Bone marrow (tissue), 2 donors: Measurements from ENCODE around the gene MX2.

Experiments used
- DNase-seq, 2 donors: peaks; one replicate each; lab custom pipeline; 2025; lab: John Stamatoyannopoulos, UW

Gene MX2

DNA sequence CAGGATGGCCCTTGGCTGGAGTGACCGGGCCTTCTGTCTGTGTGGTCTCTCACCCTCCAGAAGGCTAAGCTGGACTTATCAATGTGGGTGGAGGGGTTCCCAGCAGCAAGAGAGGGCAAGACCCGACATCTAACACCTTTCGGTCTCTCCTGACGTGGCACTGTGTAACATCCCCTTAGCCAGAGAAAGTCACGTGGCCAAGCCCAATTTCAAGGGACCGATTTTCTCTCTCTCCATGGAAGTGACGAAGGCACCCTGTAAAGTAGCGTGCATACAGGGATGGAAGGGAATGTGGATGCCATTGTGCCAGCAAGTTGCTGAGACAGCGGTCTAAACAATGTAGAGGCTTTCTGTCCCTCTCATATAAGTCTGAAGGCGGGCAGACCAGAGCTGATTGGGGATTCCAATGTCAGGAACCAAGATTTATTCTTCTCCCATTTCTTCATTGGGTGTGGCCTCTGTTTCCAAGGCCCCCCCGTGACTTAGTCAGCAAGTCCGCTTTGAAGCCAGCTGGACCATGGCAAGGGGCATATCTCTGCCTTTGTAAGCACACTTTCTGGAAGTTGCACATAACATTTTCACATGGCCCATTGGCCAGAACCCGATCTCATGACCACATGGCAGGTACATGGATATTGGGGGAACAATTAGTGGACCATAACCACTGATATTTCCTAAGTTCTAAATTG, 76.7 kb downstream of the MX2 start:
- no peak for DNase-seq

DNA sequence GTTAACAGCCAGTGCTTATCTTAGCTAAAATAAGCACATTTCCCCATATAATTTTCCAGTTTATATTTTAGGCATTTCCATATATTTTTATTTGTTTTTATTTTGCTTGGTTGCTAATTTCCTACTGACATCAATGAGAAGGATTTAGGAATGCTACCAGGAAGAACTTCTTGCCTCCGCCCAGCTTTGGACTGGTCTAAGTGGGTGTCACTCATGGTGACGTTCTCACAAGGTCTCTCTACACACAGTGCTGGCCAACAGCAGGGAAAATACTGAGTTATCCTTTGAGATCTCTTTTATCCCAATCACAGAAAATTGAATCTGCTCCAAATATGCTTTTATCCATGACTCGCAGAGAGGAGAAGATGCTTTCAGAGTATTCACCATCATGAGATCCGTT, 77.4 kb downstream of the MX2 start:
- DNase-seq, result no peak

DNA sequence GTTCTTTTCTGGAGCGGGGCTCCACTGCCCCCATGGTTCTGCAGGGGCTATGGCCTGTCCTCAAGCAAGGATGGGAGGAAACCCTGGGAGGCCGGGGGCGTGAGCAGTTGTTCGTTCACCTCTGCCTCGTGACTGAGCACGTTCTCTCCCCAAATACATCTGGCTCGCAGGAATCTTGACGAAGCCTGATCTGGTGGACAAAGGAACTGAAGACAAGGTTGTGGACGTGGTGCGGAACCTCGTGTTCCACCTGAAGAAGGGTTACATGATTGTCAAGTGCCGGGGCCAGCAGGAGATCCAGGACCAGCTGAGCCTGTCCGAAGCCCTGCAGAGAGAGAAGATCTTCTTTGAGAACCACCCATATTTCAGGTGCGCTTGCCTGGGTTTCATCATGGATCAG, 79.7 kb downstream of the MX2 start:
- no peak for DNase-seq

DNA sequence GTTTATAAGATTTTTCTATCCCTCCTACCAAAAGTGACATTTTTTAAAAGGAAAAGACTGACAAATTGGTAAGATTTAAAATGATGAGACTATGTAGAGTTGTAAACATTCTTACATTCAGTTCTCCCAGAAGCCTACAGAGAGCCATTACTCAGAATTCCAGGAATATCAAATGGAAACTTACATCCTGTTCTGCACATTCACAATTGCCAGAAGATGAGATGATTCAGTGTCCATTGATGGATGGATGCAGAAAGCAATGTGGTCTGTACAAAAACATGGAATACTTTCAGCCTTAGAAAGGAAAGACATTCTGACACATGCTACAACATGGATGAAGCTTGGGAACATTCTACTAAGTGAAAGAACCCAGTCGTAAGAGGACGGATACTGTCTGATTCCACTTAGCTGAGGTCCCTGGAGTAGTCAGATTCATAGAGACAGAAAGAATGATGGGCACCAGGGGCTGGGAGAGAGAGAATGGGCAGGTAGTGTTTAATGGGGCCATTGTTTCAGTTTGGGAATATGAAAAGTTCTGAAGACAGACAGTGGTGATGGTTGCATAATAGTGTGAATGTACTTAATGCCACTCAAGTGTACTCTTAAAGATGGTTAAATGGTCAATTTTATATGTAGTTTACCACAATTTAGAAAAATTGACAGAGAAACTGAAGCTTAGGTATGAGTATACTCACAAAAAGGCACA, 80.8 kb downstream of the MX2 start:
- DNase-seq, result no peak

DNA sequence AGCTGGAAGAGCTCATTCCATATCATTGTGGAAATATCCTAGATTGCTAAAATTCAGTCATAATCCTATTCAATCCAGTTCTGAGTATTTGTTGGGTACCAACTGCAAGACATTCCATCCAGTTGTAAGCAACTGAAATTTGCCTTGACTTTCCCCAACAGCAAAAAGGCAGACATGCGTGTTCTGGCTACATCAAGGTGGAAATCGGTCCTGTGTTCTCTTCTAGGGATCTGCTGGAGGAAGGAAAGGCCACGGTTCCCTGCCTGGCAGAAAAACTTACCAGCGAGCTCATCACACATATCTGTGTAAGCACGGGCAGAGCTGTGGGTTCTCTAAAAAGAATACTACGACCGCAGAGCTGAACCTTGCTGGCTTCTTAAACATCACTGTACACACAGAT, 81.7 kb downstream of the MX2 start:
- DNase-seq, result no peak

DNA sequence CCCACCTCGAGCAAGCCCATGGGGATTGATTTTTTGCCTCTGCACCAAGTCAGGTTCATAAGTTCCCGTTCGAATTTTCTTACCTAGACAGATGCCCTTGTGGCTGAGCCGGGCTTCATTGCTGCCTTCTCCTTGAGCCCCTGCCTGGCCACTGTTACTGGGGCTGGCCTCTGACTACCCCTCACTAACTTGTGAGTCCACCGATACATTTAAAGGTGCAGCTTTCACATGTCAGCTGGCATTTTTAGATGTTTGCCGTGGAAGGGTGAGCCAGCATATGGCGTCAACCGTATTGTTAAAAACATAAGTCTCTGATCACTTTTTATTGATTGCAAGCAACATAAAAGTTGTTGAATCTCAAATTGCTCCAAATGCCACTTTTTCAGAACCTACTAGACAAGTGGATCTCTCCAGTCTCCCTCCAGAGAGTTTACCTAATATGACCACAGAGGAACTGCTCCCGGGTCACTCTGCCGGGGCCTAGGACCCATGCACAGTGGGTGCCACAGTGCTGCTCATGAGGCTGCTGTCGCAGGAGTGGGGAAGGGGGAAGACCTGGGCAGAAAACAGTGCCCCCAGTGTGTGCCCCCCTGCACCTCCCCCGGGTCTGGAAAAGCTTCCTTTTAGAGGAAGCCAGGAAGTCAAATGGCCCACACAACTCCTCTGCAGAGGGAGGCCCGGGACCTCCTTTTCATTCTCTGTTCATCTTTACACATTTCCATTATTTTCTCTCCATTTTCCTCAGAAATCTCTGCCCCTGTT, 83.1 kb downstream of the MX2 start:
- no peak for DNase-seq

DNA sequence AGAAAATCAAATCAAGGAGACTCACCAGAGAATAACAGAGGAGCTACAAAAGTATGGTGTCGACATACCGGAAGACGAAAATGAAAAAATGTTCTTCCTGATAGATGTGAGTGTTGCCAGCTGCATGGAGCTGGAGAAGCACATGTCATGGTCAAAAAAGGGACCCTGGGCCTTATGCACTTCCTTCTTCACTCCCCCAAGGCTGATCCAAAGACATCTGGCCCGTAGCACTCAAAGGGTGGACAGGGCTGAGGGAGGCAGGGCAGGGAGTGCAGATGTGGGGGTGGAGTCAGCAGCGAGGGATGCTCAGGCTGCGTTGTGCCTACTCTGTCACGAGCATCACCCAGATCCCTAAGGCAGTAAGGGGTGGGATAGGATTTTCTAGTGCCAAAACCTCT, 83.6 kb downstream of the MX2 start:
- no peak for DNase-seq

DNA sequence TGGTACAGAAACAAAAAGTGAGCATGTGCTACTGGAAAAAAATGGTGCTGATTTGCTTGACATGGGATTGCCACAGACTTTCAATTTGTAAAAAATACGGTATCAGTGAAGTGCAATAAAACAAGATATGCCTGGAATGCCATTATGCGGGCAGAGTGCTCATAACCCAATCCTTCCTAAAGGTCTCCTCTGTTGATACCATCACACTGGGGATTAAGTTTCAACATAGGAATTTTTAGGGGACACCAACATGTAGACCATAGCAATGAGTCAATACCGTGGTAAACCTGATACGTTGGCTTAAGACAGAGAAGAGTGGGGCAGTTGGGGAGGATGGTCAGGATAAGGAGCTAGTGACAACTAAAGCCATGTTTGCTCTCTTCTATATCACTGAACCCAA, 84.8 kb downstream of the MX2 start:
- no peak for DNase-seq

DNA sequence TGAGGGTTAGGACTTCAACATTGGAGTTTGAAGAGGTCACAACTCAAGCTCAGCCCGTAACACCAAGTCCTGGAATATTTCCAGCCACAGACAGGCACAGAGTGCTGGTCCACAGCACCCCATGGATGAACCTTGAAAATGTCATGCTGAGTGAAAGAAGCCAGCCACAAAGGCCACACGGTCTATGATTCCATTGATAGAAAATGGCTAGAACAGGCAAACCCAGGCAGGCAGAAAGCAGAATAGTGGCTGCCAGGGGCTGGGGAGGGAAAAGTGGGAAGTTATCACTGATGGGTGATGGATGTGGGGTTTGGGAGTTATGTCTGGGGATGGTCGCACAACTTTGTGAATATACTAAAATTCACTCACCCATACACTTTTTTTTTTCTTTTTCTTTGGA, 85.5 kb downstream of the MX2 start:
- DNase-seq, result no peak

DNA sequence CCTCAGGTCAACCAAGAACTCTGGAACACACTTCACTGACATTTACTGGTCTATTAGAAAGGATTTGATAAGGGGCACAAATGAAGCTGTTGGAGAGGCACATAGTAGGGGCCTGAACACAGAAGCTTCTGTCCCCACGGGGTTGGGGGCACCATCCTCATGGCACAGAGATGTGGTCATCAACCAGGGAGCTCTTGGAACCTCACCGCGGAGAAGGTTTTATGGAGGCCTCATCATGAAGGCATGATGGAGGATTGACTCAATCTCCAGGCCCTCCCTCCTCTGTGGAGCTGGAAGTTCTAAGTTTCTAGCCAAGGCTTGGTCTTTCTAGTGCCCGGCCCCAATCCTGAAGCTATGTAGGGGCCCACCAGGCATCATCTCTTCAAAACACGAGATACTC, 87.8 kb downstream of the MX2 start:
- DNase-seq, result no peak

DNA sequence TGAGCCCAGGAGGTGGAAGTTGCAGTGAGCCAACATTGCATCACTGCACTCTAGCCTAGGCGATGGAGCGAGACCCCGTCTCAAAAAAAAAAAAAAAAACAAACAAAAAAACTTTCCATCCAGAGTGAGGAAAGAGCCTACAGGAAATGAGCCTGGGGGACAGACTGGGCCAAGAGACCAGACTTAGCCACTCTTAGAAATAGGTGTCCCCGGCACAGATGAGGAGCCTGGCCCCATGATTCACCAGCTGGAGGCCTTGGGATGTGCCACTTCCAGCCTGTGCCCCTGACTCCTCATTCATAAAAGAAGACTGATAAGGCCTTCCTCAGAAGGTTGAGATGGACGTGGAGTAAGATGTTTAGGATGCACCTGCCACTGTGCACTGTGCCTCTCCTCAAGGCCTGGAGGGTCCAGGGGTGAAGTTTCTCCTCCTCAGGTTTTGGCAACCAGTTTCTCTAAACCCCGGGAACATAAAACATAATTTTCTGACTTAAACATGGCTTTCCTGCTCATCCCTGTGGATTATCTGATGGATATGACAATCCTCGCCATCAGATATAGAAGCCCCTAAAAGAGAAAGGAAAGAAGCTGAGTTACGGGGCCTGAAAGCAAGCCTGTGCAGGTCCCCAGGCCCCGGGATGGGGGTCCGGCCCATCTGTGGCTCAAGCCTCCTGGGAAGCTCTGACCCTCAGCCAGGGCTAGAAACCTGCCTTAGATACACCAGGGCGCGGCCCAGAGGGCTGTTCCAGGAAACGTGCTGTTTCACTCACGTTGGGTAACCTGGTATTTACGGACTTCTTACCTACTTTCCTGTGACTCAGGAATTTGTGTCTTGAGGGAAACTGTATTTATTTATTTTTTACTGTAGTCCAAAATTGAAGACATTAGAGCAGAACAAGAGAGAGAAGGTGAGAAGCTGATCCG, 90.2 kb downstream of the MX2 start:
- no peak for DNase-seq

DNA sequence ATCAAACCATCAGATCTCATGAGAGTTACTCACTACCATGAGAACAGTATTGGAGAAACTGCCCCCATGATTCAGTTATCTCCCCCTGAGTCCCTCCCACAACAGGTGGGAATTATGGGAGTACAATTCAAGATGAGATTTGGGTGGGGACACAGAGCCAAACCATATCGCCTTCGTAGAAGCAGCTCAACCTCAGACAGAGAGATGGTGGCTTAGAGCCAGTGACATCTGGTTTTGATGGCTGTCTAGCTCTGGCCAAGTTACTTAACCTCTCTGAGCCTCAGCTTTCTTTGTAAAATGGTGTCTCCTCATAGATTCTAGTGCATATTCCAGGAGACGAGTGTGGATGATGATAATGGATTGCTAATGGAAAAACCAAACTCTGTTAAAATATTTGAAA, 91.4 kb downstream of the MX2 start:
- DNase-seq, result no peak

DNA sequence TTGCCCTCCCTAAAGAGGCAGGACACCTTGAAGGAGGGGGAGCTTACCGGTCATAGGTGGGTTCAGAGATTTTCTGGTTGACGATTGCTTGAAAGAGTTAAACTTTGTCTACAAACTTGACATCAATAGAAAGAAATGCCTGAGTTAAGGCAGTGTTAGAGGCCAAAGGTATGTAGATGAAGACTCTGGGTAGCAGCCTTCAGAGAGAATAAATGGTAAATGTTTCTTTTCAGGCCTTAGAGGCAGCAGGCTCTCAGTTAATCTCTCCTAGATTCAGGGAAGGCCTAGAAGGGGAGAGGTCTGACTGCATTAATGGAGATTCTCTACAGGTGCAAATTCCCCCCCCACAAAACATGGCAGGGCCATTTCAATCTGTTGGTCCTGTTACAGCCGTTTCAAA, 91.9 kb downstream of the MX2 start:
- no peak for DNase-seq

DNA sequence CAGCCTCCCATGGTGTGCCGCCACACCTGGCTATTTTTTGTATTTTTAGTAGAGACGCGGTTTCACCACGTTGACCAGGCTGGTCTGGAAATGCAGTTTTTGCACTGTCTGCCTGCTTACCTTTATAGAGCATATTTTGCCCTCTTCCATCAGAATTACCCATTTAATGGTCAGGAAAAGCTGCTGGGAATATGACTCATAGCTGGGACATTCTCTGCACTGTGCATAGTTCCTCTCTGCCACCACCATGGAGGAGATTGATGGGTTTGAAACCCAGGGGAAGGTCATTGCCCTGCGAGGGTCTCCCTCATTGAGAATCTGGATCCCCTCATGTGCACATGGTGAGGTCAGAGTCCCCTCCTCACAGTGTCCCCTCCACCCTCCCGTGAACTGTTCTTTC, 96.3 kb downstream of the MX2 start:
- DNase-seq, result no peak

DNA sequence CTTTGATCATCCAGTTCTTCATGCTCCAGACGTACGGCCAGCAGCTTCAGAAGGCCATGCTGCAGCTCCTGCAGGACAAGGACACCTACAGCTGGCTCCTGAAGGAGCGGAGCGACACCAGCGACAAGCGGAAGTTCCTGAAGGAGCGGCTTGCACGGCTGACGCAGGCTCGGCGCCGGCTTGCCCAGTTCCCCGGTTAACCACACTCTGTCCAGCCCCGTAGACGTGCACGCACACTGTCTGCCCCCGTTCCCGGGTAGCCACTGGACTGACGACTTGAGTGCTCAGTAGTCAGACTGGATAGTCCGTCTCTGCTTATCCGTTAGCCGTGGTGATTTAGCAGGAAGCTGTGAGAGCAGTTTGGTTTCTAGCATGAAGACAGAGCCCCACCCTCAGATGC, 96.7 kb downstream of the MX2 start:
- DNase-seq, result no peak
